H9 (cell line): ENCODE results near the gene AATK. TPM values are rescaled to one million over a fixed set of nuclear protein-coding genes. Genes with fewer than 3 reads are reported as not detected.

ENCODE experiments used
- DNase-seq: peaks from one replicate; pipeline ENCODE4 v3.0.0-alpha.2; 2017
- H2AFZ ChIP-seq: one replicate; pipeline ENCODE4 v1.6.1; 2013; ENCODE audit warnings: mild to moderate bottlenecking, low read length, control low read depth, moderate library complexity
- H2AK5ac ChIP-seq: 2 replicates; pipeline ENCODE4 v1.6.1; 2013; ENCODE audit warnings: low read length, control low read depth, mixed read lengths; ENCODE audit not compliant: insufficient read length
- H2BK120ac ChIP-seq: one replicate; pipeline ENCODE4 v1.6.1; 2013; ENCODE audit warnings: low read depth, mild to moderate bottlenecking, low read length, control low read depth, inconsistent platforms; ENCODE audit not compliant: poor library complexity, severe bottlenecking
- H2BK12ac ChIP-seq: 2 replicates; pipeline ENCODE4 v1.6.1; 2013; ENCODE audit warnings: low read length, control low read depth, mixed read lengths, low read depth; ENCODE audit not compliant: insufficient read length
- H2BK15ac ChIP-seq: 2 replicates; pipeline ENCODE4 v1.6.1; 2013; ENCODE audit warnings: low read depth, low read length, control low read depth
- H2BK20ac ChIP-seq: one replicate; pipeline ENCODE4 v1.6.1; 2013; ENCODE audit warnings: low read depth, mild to moderate bottlenecking, low read length, control low read depth, inconsistent platforms; ENCODE audit not compliant: poor library complexity, severe bottlenecking
- H2BK5ac ChIP-seq: 2 replicates; pipeline ENCODE4 v1.6.1; 2013; ENCODE audit warnings: low read length, control low read depth, mixed read lengths; ENCODE audit not compliant: insufficient read length
- H3K14ac ChIP-seq: 2 replicates; pipeline ENCODE4 v1.6.1; 2013; ENCODE audit warnings: low read length, control low read depth; ENCODE audit not compliant: insufficient read depth
- H3K18ac ChIP-seq: 2 replicates; pipeline ENCODE4 v1.6.1; 2013; ENCODE audit warnings: low read depth, mild to moderate bottlenecking, mixed read lengths, low read length, control low read depth; ENCODE audit not compliant: insufficient read length
- H3K23ac ChIP-seq: 2 replicates; pipeline ENCODE4 v1.6.1; 2013; ENCODE audit warnings: low read length, control low read depth, mixed read lengths, low read depth; ENCODE audit not compliant: insufficient read length
- H3K23me2 ChIP-seq: 2 replicates; pipeline ENCODE4 v1.6.1; 2013; ENCODE audit warnings: low read depth, mild to moderate bottlenecking, mixed read lengths, low read length, control low read depth; ENCODE audit not compliant: insufficient read length, poor library complexity, severe bottlenecking
- H3K27ac ChIP-seq: 2 replicates; pipeline ENCODE4 v1.5.1; 2013; ENCODE audit warnings: low read length, control low read depth, mixed read lengths, low read depth; ENCODE audit not compliant: insufficient read length
- H3K27me3 ChIP-seq: 2 replicates; pipeline ENCODE4 v1.6.1; 2013; ENCODE audit warnings: low read length, control low read depth, inconsistent platforms; ENCODE audit not compliant: insufficient read depth
- H3K4ac ChIP-seq: 2 replicates; pipeline ENCODE4 v1.6.1; 2013; ENCODE audit warnings: low read depth, mild to moderate bottlenecking, control low read depth, inconsistent platforms, low read length, moderate library complexity
- H3K4me1 ChIP-seq: 2 replicates; pipeline ENCODE4 v1.6.1; 2013; ENCODE audit warnings: low read length, control low read depth, inconsistent platforms; ENCODE audit not compliant: insufficient read depth
- H3K4me2 ChIP-seq: 2 replicates; pipeline ENCODE4 v1.6.1; 2013; ENCODE audit warnings: low read length, control low read depth, mixed read lengths; ENCODE audit not compliant: insufficient read length, insufficient read depth
- H3K56ac ChIP-seq: 2 replicates; pipeline ENCODE4 v1.6.1; 2013; ENCODE audit warnings: low read depth, mild to moderate bottlenecking, mixed read lengths, low read length, control low read depth; ENCODE audit not compliant: insufficient read length
- H3K79me1 ChIP-seq: 2 replicates; pipeline ENCODE4 v1.6.1; 2013; ENCODE audit warnings: low read depth, mild to moderate bottlenecking, moderate library complexity, low read length, control low read depth, inconsistent platforms; ENCODE audit not compliant: insufficient read depth, poor library complexity, severe bottlenecking
- H3K79me2 ChIP-seq: 2 replicates; pipeline ENCODE4 v1.6.1; 2013; ENCODE audit warnings: low read length, control low read depth, inconsistent platforms; ENCODE audit not compliant: insufficient read depth
- H3K9ac ChIP-seq: 2 replicates; pipeline ENCODE4 v1.6.1; 2013; ENCODE audit warnings: low read length, control low read depth, mixed read lengths; ENCODE audit not compliant: insufficient read length; ENCODE audit errors: extremely low read depth
- H3K9me3 ChIP-seq: one replicate; pipeline ENCODE4 v1.6.1; 2013; ENCODE audit warnings: low read depth, low read length, inconsistent platforms; ENCODE audit not compliant: control insufficient read depth
- H3T11ph ChIP-seq: one replicate; pipeline ENCODE4 v1.6.1; 2013; ENCODE audit warnings: mild to moderate bottlenecking, low read length, control low read depth, inconsistent platforms
- H4K20me1 ChIP-seq: one replicate; pipeline ENCODE4 v1.6.1; 2013; ENCODE audit not compliant: control insufficient read depth, insufficient read length, insufficient read depth
- H4K5ac ChIP-seq: 2 replicates; pipeline ENCODE4 v1.6.1; 2013; ENCODE audit warnings: low read depth, mild to moderate bottlenecking, mixed read lengths, low read length, control low read depth; ENCODE audit not compliant: insufficient read length
- H4K8ac ChIP-seq: replicated peaks from 2 replicates; pipeline ENCODE4 v1.6.1; 2013; ENCODE audit warnings: low read length, control low read depth, mixed read lengths, low read depth; ENCODE audit not compliant: insufficient read length
- H4K91ac ChIP-seq: 2 replicates; pipeline ENCODE4 v1.6.1; 2013; ENCODE audit warnings: low read depth, mild to moderate bottlenecking, moderate library complexity, mixed read lengths, low read length, control low read depth; ENCODE audit not compliant: insufficient read length
- H3K27ac Mint-ChIP-seq, 3 experiments: 2 replicates in 2 of 3; 3 replicates in 1 of 3; pipeline ENCODE4 v1.8.0; 2020 to 2021; ENCODE audit warnings: mixed read lengths in 3 of 3, mild to moderate bottlenecking in 1 of 3, moderate library complexity in 1 of 3
- H3K27me3 Mint-ChIP-seq: 2 replicates; pipeline ENCODE4 v1.8.0; 2021; ENCODE audit warnings: low read depth, mild to moderate bottlenecking, moderate library complexity, mixed read lengths
- H3K36me3 Mint-ChIP-seq, 3 experiments: 2 replicates in 2 of 3; 3 replicates in 1 of 3; pipeline ENCODE4 v1.8.0; 2020 to 2021; ENCODE audit warnings: low read depth in 3 of 3, mixed read lengths in 3 of 3; ENCODE audit not compliant: insufficient read depth in 1 of 3
- H3K4me1 Mint-ChIP-seq, 2 experiments: 2 replicates each; pipeline ENCODE4 v1.8.0; 2020; ENCODE audit warnings: mixed read lengths in 2 of 2
- H3K4me3 Mint-ChIP-seq, 2 experiments: 2 replicates in 1 of 2; 3 replicates in 1 of 2; pipeline ENCODE4 v1.8.0; 2020 to 2021; ENCODE audit warnings: mild to moderate bottlenecking in 2 of 2, mixed read lengths in 2 of 2, moderate library complexity in 1 of 2
- H3K9me3 Mint-ChIP-seq, 2 experiments: 2 replicates in 1 of 2; 3 replicates in 1 of 2; pipeline ENCODE4 v1.8.0; 2020; ENCODE audit warnings: mild to moderate bottlenecking in 2 of 2, mixed read lengths in 2 of 2, moderate library complexity in 1 of 2
- CTCF ChIP-seq: fragments of 200-600 bp; sonication (generic); conservative IDR thresholded peaks from 3 replicates; pipeline ENCODE4 v1.8.0; 2021; ENCODE audit warnings: antibody characterized with exemption, mild to moderate bottlenecking
- WGBS: extraction: QIAGEN DNeasy Blood & Tissue Kit; methylation state at CpG from one replicate; pipeline ENCODE4 v1.1.7; 2013; ENCODE audit warnings: missing lambda C conversion rate, low lambda C conversion rate, mixed read lengths; ENCODE audit not compliant: insufficient read length; ENCODE audit errors: extremely low coverage; 5-methylcytosine and 5-hydroxymethylcytosine counted together
- total RNA-seq: library from RNA; stranded (reverse); gene quantifications from 2 replicates; pipeline ENCODE4 v1.2.1, GENCODE V29; 2021

AATK gene
- total RNA-seq, 1 experiment from 2014 or later: 2.4 TPM

GRCh38 chr17:81153340-81153803, 12.6 kb downstream of the AATK start:
- Mint-ChIP-seq H3K4me3 (no peak overlapping the region), H3K9me3 (no peaks in the 10 kb centered on the region), H3K27ac (no peak overlapping the region), H3K27me3 (peaks cover 2% of the 10 kb centered on the region; the same call in 1 of the 2 replicates), H3K4me1 (no peaks in the 10 kb centered on the region), H3K36me3 (no peaks in the 10 kb centered on the region)
- H2AFZ ChIP-seq: no peak overlapping the region
- H4K8ac ChIP-seq: no peak overlapping the region
- no peak for TF ChIP-seq CTCF
- H3K4ac ChIP-seq: no peak overlapping the region
- WGBS: no CpG with 5 or more reads among the region's 17 CpGs
- H2BK5ac ChIP-seq: no peak overlapping the region
- H4K20me1 ChIP-seq: no peaks in the 10 kb centered on the region
- no peak overlapping the region for H3K14ac ChIP-seq
- H3K18ac ChIP-seq: no peak overlapping the region
- no peak for DNase-seq
- H3K9ac ChIP-seq: no peak overlapping the region
- no peak overlapping the region for H3K27ac ChIP-seq
- no peak overlapping the region for H2BK12ac ChIP-seq
- H3K9me3 ChIP-seq: no peaks in the 10 kb centered on the region
- H4K5ac ChIP-seq: no peak overlapping the region
- no peak overlapping the region for H3K23ac ChIP-seq
- no peaks in the 10 kb centered on the region for H3K79me2 ChIP-seq
- H3K79me1 ChIP-seq: no peaks in the 10 kb centered on the region
- H3K23me2 ChIP-seq: no peaks in the 10 kb centered on the region
- H3K56ac ChIP-seq: no peak overlapping the region
- H2BK15ac ChIP-seq: no peak overlapping the region
- no peak overlapping the region for H3T11ph ChIP-seq
- no peak overlapping the region for H3K4me2 ChIP-seq
- no peak overlapping the region for H4K91ac ChIP-seq
- H3K4me1 ChIP-seq: no peaks in the 10 kb centered on the region
- no peak overlapping the region for H2BK20ac ChIP-seq
- no peak overlapping the region for H2BK120ac ChIP-seq
- no peaks in the 10 kb centered on the region for H3K27me3 ChIP-seq
- H2AK5ac ChIP-seq: no peak overlapping the region
